Upper lobe of left lung (tissue), 6 donors: ENCODE measurements around the gene CEP57. TPM values are rescaled to one million over a fixed set of nuclear protein-coding genes. Genes with fewer than 3 reads are reported as not detected.
A peak's percentile ranks its signal among the peaks of the same experiment; 100 is the strongest.

Experiments
- ATAC-seq, 2 donors: fragments of 200-7000 bp; cut with Tn5 transposase; one replicate each; pipeline ENCODE4 v1.9.1; 2022; ENCODE audit warnings: mild to moderate bottlenecking in 2 of 2, moderate library complexity in 2 of 2; ENCODE audit not compliant: low FRiP score in 2 of 2
- DNase-seq, 2 donors: peaks; one replicate each; pipeline ENCODE4 v3.0.0-alpha.2; 2019 to 2020
- H3K27ac ChIP-seq, 4 donors: fragments of 200-600 bp; sonication (generic); one replicate each; pipeline ENCODE4 v1.5.1; 2016 to 2019
- H3K27me3 ChIP-seq, 4 donors: fragments of 200-600 bp; sonication (generic); one replicate each; pipeline ENCODE4 v1.5.1; 2017 to 2019
- H3K36me3 ChIP-seq, 4 donors: fragments of 200-600 bp; sonication (generic); one replicate each; pipeline ENCODE4 v1.5.1; 2016 to 2019
- H3K4me1 ChIP-seq, 4 donors: fragments of 200-600 bp; sonication (generic); one replicate each; pipeline ENCODE4 v1.5.1; 2018 to 2019
- H3K4me3 ChIP-seq, 4 donors: fragments of 200-600 bp; sonication (generic); one replicate each; pipeline ENCODE4 v1.5.1; 2017 to 2019; ENCODE audit warnings: mild to moderate bottlenecking in 2 of 4, moderate library complexity in 1 of 4
- H3K9me3 ChIP-seq, 4 donors: fragments of 200-600 bp; sonication (generic); one replicate each; pipeline ENCODE4 v1.5.1; 2018 to 2019
- EP300 ChIP-seq, 4 donors: sonication (generic); formaldehyde crosslinking; IDR thresholded peaks; one replicate each; pipeline ENCODE4 v1.5.1; 2017; ENCODE audit warnings: antibody characterized with exemption in 4 of 4, control low read depth in 2 of 4
- POLR2A ChIP-seq, 4 donors: fragments of 450-650 bp; IDR thresholded peaks; one replicate each; pipeline ENCODE4 v1.5.1; 2016 to 2017; ENCODE audit warnings: antibody characterized with exemption in 4 of 4, mild to moderate bottlenecking in 2 of 4
- POLR2AphosphoS5 ChIP-seq, 2 donors: sonication (generic); formaldehyde crosslinking; IDR thresholded peaks; one replicate each; pipeline ENCODE4 v1.5.1; 2017; ENCODE audit warnings: antibody characterized with exemption in 2 of 2
- WGBS, 2 donors: methylation state at CpG; one replicate each; pipeline ENCODE4 v1.1.5; 2017 to 2018; 5-methylcytosine and 5-hydroxymethylcytosine counted together
- total RNA-seq, 6 donors: library from RNA; depleted of rRNA in 4 of 6; stranded (reverse); fragments of >200 nt in 4 of 6; gene quantifications; one replicate each; pipeline versions ENCODE4 v1.1.0 to v1.2.1, GENCODE V29; 2016 to 2021
- TF ChIP-seq, protein P1 (sequence below), 6 experiments: fragments of 450-650 bp in 4 of 6; fragments of 200-600 bp in 2 of 6; sonication (generic) in 2 of 6; IDR thresholded peaks; one replicate each; pipeline ENCODE4 v1.5.1; 2016 to 2019; ENCODE audit warnings: antibody characterized with exemption in 6 of 6
- donor health status: DM: no; HTN: no; CAD: no; lungs with moderate emphysema.
- donor health status: DM: no; HTN: yes; CAD: no; lungs with severe emphysema.

CEP57 gene
- total RNA-seq, 6 donors from 2014 or later: 20.7 to 71.8 (median 37.9) TPM

GRCh38 chr11:95790933-95791708 is 823 bp downstream of the CEP57 start:
- peak; percentile 5 to 54 for ATAC-seq
- H3K4me1 ChIP-seq: peaks cover 20 to 31% (median 24%) of the 10 kb centered on the region in 4 donors
- peak overlapping the region; percentile 72 to 94 (median 74) for H3K4me3 ChIP-seq
- peak in 1 of 2 donors; percentile 58 for TF ChIP-seq POLR2AphosphoS5 (IDR thresholded peaks at IDR 0.05)
- no peak for TF ChIP-seq EP300 (IDR thresholded peaks at IDR 0.05)
- peaks cover 0 to 14% (median under 1%) of the 10 kb centered on the region in 4 donors for H3K36me3 ChIP-seq
- peak in 1 of 2 donors; percentile 90 for DNase-seq
- peak overlapping the region; percentile 97 to 100 (median 98) for H3K27ac ChIP-seq
- WGBS, 2 donors: 4% methylated on average over 21 to 29 of the region's 29 CpGs
- H3K9me3 ChIP-seq: no peaks in the 10 kb centered on the region
- no peaks in the 10 kb centered on the region for H3K27me3 ChIP-seq

DNA sequence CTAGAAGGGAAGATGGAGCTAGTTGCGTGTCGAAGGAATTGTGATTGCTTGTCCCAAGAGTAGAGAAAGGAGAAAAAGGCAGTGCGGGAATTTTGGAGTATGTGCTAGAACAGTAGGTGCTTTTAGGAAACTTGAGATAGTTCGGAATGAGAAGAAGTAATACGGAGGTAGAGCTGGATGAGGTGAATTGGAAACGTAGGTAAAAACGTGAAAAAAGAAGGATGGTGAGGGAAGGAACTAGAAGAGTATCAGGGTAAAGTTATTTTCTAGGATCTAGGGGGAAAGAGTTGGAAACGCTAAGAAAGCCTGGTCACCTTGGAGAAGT is 1.4 kb downstream of the CEP57 start:
- DNase-seq (no peak), ATAC-seq (no peak)
- TF ChIP-seq, protein P1, sequence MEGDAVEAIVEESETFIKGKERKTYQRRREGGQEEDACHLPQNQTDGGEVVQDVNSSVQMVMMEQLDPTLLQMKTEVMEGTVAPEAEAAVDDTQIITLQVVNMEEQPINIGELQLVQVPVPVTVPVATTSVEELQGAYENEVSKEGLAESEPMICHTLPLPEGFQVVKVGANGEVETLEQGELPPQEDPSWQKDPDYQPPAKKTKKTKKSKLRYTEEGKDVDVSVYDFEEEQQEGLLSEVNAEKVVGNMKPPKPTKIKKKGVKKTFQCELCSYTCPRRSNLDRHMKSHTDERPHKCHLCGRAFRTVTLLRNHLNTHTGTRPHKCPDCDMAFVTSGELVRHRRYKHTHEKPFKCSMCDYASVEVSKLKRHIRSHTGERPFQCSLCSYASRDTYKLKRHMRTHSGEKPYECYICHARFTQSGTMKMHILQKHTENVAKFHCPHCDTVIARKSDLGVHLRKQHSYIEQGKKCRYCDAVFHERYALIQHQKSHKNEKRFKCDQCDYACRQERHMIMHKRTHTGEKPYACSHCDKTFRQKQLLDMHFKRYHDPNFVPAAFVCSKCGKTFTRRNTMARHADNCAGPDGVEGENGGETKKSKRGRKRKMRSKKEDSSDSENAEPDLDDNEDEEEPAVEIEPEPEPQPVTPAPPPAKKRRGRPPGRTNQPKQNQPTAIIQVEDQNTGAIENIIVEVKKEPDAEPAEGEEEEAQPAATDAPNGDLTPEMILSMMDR (IDR thresholded peaks at IDR 0.05): no peak
- TF ChIP-seq POLR2AphosphoS5 (IDR thresholded peaks at IDR 0.05): no peak
- no peak for TF ChIP-seq EP300 (IDR thresholded peaks at IDR 0.05)
- no peak for TF ChIP-seq POLR2A (IDR thresholded peaks at IDR 0.05)
- Histone ChIP-seq H3K9me3 (no peaks in the 10 kb centered on the region), H3K27ac (peak overlapping the region in 2 of 4 donors; percentile 97 to 99), H3K27me3 (no peaks in the 10 kb centered on the region), H3K36me3 (peaks cover 0 to 9% (median 0%) of the 10 kb centered on the region in 4 donors), H3K4me1 (peaks cover 20 to 31% (median 24%) of the 10 kb centered on the region in 4 donors), H3K4me3 (peak overlapping the region in 3 of 4 donors; percentile 72 to 74 (median 73))
- WGBS, 2 donors: 45 to 46% methylated on average over 8 of the region's 8 CpGs

DNA sequence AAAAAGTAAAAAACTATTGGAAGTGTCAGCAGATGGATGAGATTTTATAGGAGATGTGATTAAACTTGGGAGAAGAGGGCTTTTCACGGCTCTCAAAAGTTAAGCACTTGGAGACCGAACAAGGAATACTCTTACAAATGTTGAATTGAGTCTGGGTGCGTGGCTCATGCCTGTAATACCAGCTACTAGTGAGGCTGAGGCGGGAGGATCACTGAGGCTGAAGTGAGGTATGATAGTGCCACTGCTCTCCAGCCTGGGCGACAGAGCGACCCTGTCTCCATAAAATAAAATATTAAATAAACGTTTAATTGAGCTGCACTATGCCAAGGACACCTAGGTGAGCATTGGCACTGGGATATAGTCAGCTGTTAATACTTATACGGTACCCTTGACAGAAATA is 1.9 kb downstream of the CEP57 start:
- H3K4me3 ChIP-seq: peak overlapping the region in 1 of 4 donors; percentile 72
- H3K27ac ChIP-seq: no peak overlapping the region
- 73 to 84% methylated on average over 8 of the region's 8 CpGs for WGBS, 2 donors

GRCh38 chr11:95792700-95793099 is 2.4 kb downstream of the CEP57 start:
- peaks cover 20 to 30% (median 24%) of the 10 kb centered on the region in 4 donors for H3K4me1 ChIP-seq
- ATAC-seq (no peak), DNase-seq (no peak)
- H3K27ac ChIP-seq: no peak overlapping the region
- TF ChIP-seq POLR2AphosphoS5 (IDR thresholded peaks at IDR 0.05) (no peak), EP300 (IDR thresholded peaks at IDR 0.05) (no peak), POLR2A (IDR thresholded peaks at IDR 0.05) (no peak)
- TF ChIP-seq, protein P1 (IDR thresholded peaks at IDR 0.05): no peak
- no peak overlapping the region for H3K4me3 ChIP-seq
- WGBS, 2 donors: 90 to 93% methylated on average over 7 of the region's 7 CpGs
- H3K9me3 ChIP-seq: no peaks in the 10 kb centered on the region
- no peaks in the 10 kb centered on the region for H3K27me3 ChIP-seq
- no peaks in the 10 kb centered on the region for H3K36me3 ChIP-seq

More for the DNA sequence above, 1.9 kb downstream of the CEP57 start:
- no peak for DNase-seq
- no peak for ATAC-seq
- Histone ChIP-seq H3K4me1 (peaks cover 20 to 31% (median 24%) of the 10 kb centered on the region in 4 donors), H3K36me3 (peaks cover 0 to 3% (median 0%) of the 10 kb centered on the region in 4 donors), H3K27me3 (no peaks in the 10 kb centered on the region), H3K9me3 (no peaks in the 10 kb centered on the region)
- TF ChIP-seq, protein P1 (IDR thresholded peaks at IDR 0.05): no peak

GRCh38 chr11:95793116-95793515 is 2.8 kb downstream of the CEP57 start:
- whole genome bisulfite sequencing, 2 donors: 90 to 96% methylated on average over 4 of the region's 4 CpGs
- H3K4me3 ChIP-seq: no peak overlapping the region
- no peaks in the 10 kb centered on the region for H3K9me3 ChIP-seq
- no peak for ATAC-seq
- H3K27me3 ChIP-seq: no peaks in the 10 kb centered on the region
- DNase-seq: no peak
- no peaks in the 10 kb centered on the region for H3K36me3 ChIP-seq
- no peak overlapping the region for H3K27ac ChIP-seq
- TF ChIP-seq EP300 (IDR thresholded peaks at IDR 0.05) (no peak), POLR2AphosphoS5 (IDR thresholded peaks at IDR 0.05) (no peak), POLR2A (IDR thresholded peaks at IDR 0.05) (no peak)
- TF ChIP-seq, protein P1 (IDR thresholded peaks at IDR 0.05): no peak
- H3K4me1 ChIP-seq: peaks cover 18 to 26% (median 20%) of the 10 kb centered on the region in 4 donors
